ENCODE results near the gene FAM174C. TPM values are rescaled to one million over a fixed set of nuclear protein-coding genes. Genes with fewer than 3 reads are reported as not detected.

Gene FAM174C
- total RNA-seq, 1 donor from 2014 or later = 32.7 TPM

- no peaks in the 10 kb centered on the region for H3K27me3 Mint-ChIP-seq (ENCODE audit: low read depth)
- H3K27ac Mint-ChIP-seq (ENCODE audit: unreplicated experiment) = peak overlapping the region; percentile 96
- peak overlapping the region; percentile 36 for H3K4me3 Mint-ChIP-seq (ENCODE audit: unreplicated experiment)
- no peaks in the 10 kb centered on the region for H3K9me3 Mint-ChIP-seq (ENCODE audit: low read depth)
- H3K36me3 Mint-ChIP-seq (ENCODE audit: low read depth) = peaks cover 13% of the 10 kb centered on the region
- TF ChIP-seq CTCF (IDR thresholded peaks at IDR 0.05) = no peak
- DNase-seq (ENCODE audit: low spot score) = no peak
- peaks cover 80% of the 10 kb centered on the region for H3K4me1 Mint-ChIP-seq (ENCODE audit: low read depth)
Observed at GRCh38 chr19:1259876-1260748, 15.2 kb upstream of the FAM174C start.

- no peak for DNase-seq (ENCODE audit: low spot score)
- H3K9me3 Mint-ChIP-seq (ENCODE audit: low read depth) = no peaks in the 10 kb centered on the region
- peaks cover 9% of the 10 kb centered on the region for H3K36me3 Mint-ChIP-seq (ENCODE audit: low read depth)
- peaks cover 80% of the 10 kb centered on the region for H3K4me1 Mint-ChIP-seq (ENCODE audit: low read depth)
- no peak for TF ChIP-seq CTCF (IDR thresholded peaks at IDR 0.05)
- H3K27me3 Mint-ChIP-seq (ENCODE audit: low read depth) = no peaks in the 10 kb centered on the region
- H3K4me3 Mint-ChIP-seq (ENCODE audit: unreplicated experiment) = peak overlapping the region; percentile 69
- H3K27ac Mint-ChIP-seq (ENCODE audit: unreplicated experiment) = peak overlapping the region; percentile 88
Observed at GRCh38 chr19:1260749-1261537, 14.4 kb upstream of the FAM174C start.

GRCh38 chr19:1261538-1261797 lies 13.9 kb upstream of the FAM174C start:
- Mint-ChIP-seq H3K27me3 (ENCODE audit: low read depth) (no peaks in the 10 kb centered on the region), H3K4me3 (ENCODE audit: unreplicated experiment) (peak overlapping the region; percentile 69), H3K4me1 (ENCODE audit: low read depth) (peaks cover 77% of the 10 kb centered on the region), H3K27ac (ENCODE audit: unreplicated experiment) (peak overlapping the region; percentile 88), H3K36me3 (ENCODE audit: low read depth) (peaks cover 7% of the 10 kb centered on the region), H3K9me3 (ENCODE audit: low read depth) (no peaks in the 10 kb centered on the region)
- TF ChIP-seq CTCF (IDR thresholded peaks at IDR 0.05) = peak; percentile 58
- no peak for DNase-seq (ENCODE audit: low spot score)

GRCh38 chr19:1261798-1262622 lies 13.3 kb upstream of the FAM174C start:
- peaks cover 6% of the 10 kb centered on the region for H3K36me3 Mint-ChIP-seq (ENCODE audit: low read depth)
- no peaks in the 10 kb centered on the region for H3K27me3 Mint-ChIP-seq (ENCODE audit: low read depth)
- peaks cover 74% of the 10 kb centered on the region for H3K4me1 Mint-ChIP-seq (ENCODE audit: low read depth)
- H3K9me3 Mint-ChIP-seq (ENCODE audit: low read depth) = no peaks in the 10 kb centered on the region
- peak overlapping the region; percentile 88 for H3K27ac Mint-ChIP-seq (ENCODE audit: unreplicated experiment)
- peak overlapping the region; percentile 69 for H3K4me3 Mint-ChIP-seq (ENCODE audit: unreplicated experiment)
- TF ChIP-seq CTCF (IDR thresholded peaks at IDR 0.05) = peak; percentile 20
- DNase-seq (ENCODE audit: low spot score) = no peak

- TF ChIP-seq CTCF (IDR thresholded peaks at IDR 0.05) = no peak
- H3K36me3 Mint-ChIP-seq (ENCODE audit: low read depth) = peaks cover 2% of the 10 kb centered on the region
- H3K27ac Mint-ChIP-seq (ENCODE audit: unreplicated experiment) = peak overlapping the region; percentile 86
- DNase-seq (ENCODE audit: low spot score) = no peak
- H3K4me1 Mint-ChIP-seq (ENCODE audit: low read depth) = peaks cover 76% of the 10 kb centered on the region
- H3K27me3 Mint-ChIP-seq (ENCODE audit: low read depth) = no peaks in the 10 kb centered on the region
- H3K4me3 Mint-ChIP-seq (ENCODE audit: unreplicated experiment) = no peak overlapping the region
- no peaks in the 10 kb centered on the region for H3K9me3 Mint-ChIP-seq (ENCODE audit: low read depth)
Observed at GRCh38 chr19:1262623-1263123, 12.7 kb upstream of the FAM174C start.

Data from chondrocyte (in vitro differentiated cells).